PFSK-1 (cell line): ENCODE measurements around the gene PGLYRP3.

Source experiments
- FOXP2 ChIP-seq: optimal IDR thresholded peaks from 2 replicates; pipeline ENCODE3; 2011; ENCODE audit warnings: borderline replicate concordance, control low read depth, inconsistent platforms; ENCODE audit not compliant: insufficient read depth; ENCODE audit errors: extremely low read length, extremely low read depth
- POLR2AphosphoS5 ChIP-seq: IDR thresholded peaks from 2 replicates; pipeline ENCODE4 v1.6.1; 2012; ENCODE audit warnings: low read depth, mild to moderate bottlenecking, control low read depth, low read length, moderate library complexity
- SIN3A ChIP-seq: IDR thresholded peaks from 2 replicates; pipeline ENCODE4 v1.6.1; 2012; ENCODE audit warnings: mild to moderate bottlenecking, low read length, moderate library complexity, borderline replicate concordance; ENCODE audit not compliant: insufficient read depth
- TAF1 ChIP-seq: IDR thresholded peaks from 2 replicates; pipeline ENCODE4 v1.6.1; 2012; ENCODE audit warnings: low read length, control low read depth, borderline replicate concordance; ENCODE audit not compliant: insufficient read depth
- TF ChIP-seq, protein P1 (sequence below), 2 experiments: IDR thresholded peaks; 2 replicates each; pipeline versions ENCODE4 v1.6.1 to v1.8.0; 2011 to 2012; ENCODE audit warnings: low read depth in 2 of 2, low read length in 2 of 2, control low read depth in 1 of 2, inconsistent platforms in 1 of 2, mild to moderate bottlenecking in 1 of 2, moderate library complexity in 1 of 2; ENCODE audit not compliant: insufficient read depth in 1 of 2

PGLYRP3 gene

DNA sequence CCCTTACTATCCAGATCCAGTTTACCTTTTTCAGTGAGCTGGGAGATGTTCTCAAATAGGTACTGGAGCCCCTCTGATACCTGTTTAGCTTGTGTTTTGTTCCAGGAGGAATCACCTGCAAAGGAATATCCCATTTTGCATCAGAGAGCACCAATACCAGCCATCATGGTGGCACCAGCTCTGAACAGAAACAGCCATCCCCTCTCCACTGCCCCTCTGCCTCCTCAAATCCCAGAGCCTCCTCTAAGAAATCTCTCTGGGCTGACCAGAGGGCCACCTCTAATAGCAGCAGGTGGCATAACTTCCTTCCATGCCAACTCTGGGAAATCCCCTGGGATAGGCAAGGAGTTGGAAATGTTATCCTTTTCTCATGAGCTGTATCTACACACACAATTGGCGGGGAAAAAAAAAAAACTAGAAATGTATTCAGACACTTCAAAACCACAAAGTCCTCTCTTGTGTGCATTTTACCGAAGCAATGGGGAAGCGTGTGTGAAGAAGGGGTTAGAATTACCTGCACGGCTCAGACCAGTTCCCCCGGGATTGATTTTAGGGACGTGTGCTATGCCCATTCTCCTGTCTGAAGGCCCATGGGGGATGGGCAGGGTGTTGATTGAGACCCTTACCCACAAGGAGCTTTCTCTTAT, 33.4 kb upstream of the PGLYRP3 start:
- TF ChIP-seq, protein P1, sequence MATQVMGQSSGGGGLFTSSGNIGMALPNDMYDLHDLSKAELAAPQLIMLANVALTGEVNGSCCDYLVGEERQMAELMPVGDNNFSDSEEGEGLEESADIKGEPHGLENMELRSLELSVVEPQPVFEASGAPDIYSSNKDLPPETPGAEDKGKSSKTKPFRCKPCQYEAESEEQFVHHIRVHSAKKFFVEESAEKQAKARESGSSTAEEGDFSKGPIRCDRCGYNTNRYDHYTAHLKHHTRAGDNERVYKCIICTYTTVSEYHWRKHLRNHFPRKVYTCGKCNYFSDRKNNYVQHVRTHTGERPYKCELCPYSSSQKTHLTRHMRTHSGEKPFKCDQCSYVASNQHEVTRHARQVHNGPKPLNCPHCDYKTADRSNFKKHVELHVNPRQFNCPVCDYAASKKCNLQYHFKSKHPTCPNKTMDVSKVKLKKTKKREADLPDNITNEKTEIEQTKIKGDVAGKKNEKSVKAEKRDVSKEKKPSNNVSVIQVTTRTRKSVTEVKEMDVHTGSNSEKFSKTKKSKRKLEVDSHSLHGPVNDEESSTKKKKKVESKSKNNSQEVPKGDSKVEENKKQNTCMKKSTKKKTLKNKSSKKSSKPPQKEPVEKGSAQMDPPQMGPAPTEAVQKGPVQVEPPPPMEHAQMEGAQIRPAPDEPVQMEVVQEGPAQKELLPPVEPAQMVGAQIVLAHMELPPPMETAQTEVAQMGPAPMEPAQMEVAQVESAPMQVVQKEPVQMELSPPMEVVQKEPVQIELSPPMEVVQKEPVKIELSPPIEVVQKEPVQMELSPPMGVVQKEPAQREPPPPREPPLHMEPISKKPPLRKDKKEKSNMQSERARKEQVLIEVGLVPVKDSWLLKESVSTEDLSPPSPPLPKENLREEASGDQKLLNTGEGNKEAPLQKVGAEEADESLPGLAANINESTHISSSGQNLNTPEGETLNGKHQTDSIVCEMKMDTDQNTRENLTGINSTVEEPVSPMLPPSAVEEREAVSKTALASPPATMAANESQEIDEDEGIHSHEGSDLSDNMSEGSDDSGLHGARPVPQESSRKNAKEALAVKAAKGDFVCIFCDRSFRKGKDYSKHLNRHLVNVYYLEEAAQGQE (IDR thresholded peaks at IDR 0.05; ENCODE audit: insufficient read depth in 1 of 2, low read depth in 2 of 2, low read length in 2 of 2): no peak
- TF ChIP-seq SIN3A (no peak), POLR2AphosphoS5 (no peak), FOXP2 (no peak), TAF1 (no peak)

- TF ChIP-seq FOXP2 (no peak), SIN3A (no peak), POLR2AphosphoS5 (no peak), TAF1 (no peak)
- TF ChIP-seq, protein P1 (IDR thresholded peaks at IDR 0.05; ENCODE audit: insufficient read depth in 1 of 2, low read depth in 2 of 2, low read length in 2 of 2): no peak
These were observed 32.7 kb upstream of the PGLYRP3 start for GRCh38 chr1:153345187-153346076.

DNA sequence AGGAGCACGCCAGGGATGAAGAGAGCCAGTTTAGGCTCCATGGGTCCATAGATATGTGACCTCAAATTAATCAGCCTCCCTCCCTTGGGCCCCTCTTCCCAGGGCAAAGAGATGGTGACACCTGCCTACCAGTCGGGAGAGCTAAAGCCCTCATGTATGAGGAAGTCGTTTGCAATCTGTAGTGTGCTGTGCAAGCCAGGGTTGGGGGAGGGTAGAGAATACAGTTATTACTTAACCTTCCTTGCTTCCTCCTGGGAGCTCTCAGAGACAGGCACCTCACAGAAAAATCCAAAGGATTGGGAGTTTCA, 31.9 kb upstream of the PGLYRP3 start:
- TF ChIP-seq FOXP2 (no peak), SIN3A (no peak), TAF1 (no peak), POLR2AphosphoS5 (no peak)
- TF ChIP-seq, protein P1 (IDR thresholded peaks at IDR 0.05; ENCODE audit: insufficient read depth in 1 of 2, low read depth in 2 of 2, low read length in 2 of 2): no peak

DNA sequence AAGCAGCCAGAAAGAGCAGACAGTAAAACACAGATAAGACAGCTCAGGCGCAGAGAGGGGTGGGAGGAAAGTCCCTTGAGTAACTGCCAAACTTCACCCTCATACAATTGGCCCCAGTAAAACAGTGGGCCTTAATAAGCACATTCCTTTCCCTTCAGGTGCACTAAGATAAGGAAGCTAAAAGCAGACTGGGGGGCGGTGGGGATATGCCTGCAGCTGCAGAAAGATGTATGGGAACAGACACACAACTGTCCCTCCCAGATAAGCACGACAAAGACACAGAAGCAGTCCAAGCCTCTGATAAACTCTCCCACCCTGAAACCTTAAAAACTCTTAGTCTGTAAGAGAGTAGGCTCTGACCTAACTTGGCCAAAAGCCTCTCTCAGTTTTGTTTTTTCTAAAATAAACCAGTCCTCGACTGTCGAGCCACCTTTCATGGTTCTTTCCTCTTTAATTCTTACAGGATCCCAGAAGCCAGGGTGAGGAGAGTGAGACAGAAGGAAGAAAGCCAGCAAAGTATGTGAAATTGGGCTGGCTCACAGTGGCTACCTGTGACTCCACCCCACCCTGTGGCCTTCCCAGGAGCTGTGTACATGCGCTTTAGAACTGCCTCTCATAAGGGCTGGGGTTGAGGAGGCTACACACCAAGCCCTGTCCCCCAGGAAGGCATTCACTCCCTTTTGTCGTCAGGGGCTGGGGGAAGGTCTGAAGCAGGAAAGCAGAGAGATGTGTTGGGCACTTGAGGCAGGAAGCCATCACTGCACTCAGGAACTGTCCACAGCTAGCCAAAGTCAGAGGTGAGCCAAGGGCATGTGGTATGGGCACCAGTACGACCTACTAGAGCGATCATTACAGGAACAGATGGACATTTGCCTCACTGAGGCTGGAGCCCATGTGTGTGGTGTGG, 31.3 kb upstream of the PGLYRP3 start:
- TF ChIP-seq TAF1 (no peak), POLR2AphosphoS5 (no peak), FOXP2 (no peak), SIN3A (no peak)
- TF ChIP-seq, protein P1 (IDR thresholded peaks at IDR 0.05; ENCODE audit: insufficient read depth in 1 of 2, low read depth in 2 of 2, low read length in 2 of 2): no peak
